Subcutaneous abdominal adipose tissue (tissue), 5 donors: Measurements from ENCODE around the gene UNC5B.
"Not testable (repeated sequence)": the region's sequence is repeated elsewhere in the genome, so short reads cannot be mapped to it uniquely, and the experiment has no call there.

ENCODE experiments used
- H3K27ac ChIP-seq: one replicate; pipeline ENCODE4 v1.7.0; 2013; ENCODE audit warnings: low read depth, mild to moderate bottlenecking, inconsistent platforms, low read length, moderate library complexity
- H3K27me3 ChIP-seq, 5 donors: one replicate each; pipeline ENCODE4 v1.7.0; 2013; ENCODE audit warnings: low read length in 5 of 5, inconsistent platforms in 1 of 5; ENCODE audit not compliant: control insufficient read depth in 5 of 5, insufficient read depth in 4 of 5
- H3K36me3 ChIP-seq, 5 donors: one replicate each; pipeline ENCODE4 v1.7.0; 2013; ENCODE audit warnings: low read length in 5 of 5; ENCODE audit not compliant: control insufficient read depth in 5 of 5, insufficient read depth in 5 of 5
- H3K4me1 ChIP-seq, 5 donors: one replicate each; pipeline ENCODE4 v1.7.0; 2013; ENCODE audit warnings: low read length in 5 of 5, mild to moderate bottlenecking in 3 of 5, moderate library complexity in 1 of 5; ENCODE audit not compliant: control insufficient read depth in 5 of 5, insufficient read depth in 5 of 5
- H3K4me3 ChIP-seq, 5 donors: one replicate each; pipeline ENCODE4 v1.7.0; 2013; ENCODE audit warnings: low read length in 5 of 5, low read depth in 1 of 5
- H3K9ac ChIP-seq, 5 donors: one replicate each; pipeline ENCODE4 v1.7.0; 2013; ENCODE audit warnings: low read length in 5 of 5, mild to moderate bottlenecking in 4 of 5, moderate library complexity in 3 of 5
- H3K9me3 ChIP-seq, 5 donors: one replicate each; pipeline ENCODE4 v1.7.0; 2013; ENCODE audit warnings: low read length in 5 of 5; ENCODE audit not compliant: control insufficient read depth in 5 of 5
- donor health status: healthy.
- donor health status: healthy.
- donor health status: healthy.
- donor health status: healthy.
- donor health status: healthy.

UNC5B gene

GRCh38 chr10:71270301-71271220, 58.2 kb downstream of the UNC5B start:
- H3K4me1 ChIP-seq, result peaks cover 0 to 42% (median 12%) of the 10 kb centered on the region in 5 donors
- no peak overlapping the region for H3K4me3 ChIP-seq
- no peaks in the 10 kb centered on the region for H3K36me3 ChIP-seq
- no peak overlapping the region for H3K9ac ChIP-seq
- no peaks in the 10 kb centered on the region for H3K9me3 ChIP-seq
- H3K27me3 ChIP-seq, result peaks cover 0 to 5% (median 0%) of the 10 kb centered on the region in 5 donors
- no peak overlapping the region for H3K27ac ChIP-seq

- Histone ChIP-seq H3K9ac (no peak overlapping the region), H3K4me3 (no peak overlapping the region), H3K36me3 (no peaks in the 10 kb centered on the region), H3K4me1 (peaks cover 0 to 34% (median 6%) of the 10 kb centered on the region in 5 donors), H3K27me3 (peaks cover 0 to 5% (median 0%) of the 10 kb centered on the region in 5 donors), H3K27ac (no peak overlapping the region), H3K9me3 (no peaks in the 10 kb centered on the region)
Measured at GRCh38 chr10:71271662-71272055, 59.3 kb downstream of the UNC5B start.

- Histone ChIP-seq H3K4me1 (peaks cover 0 to 34% (median 6%) of the 10 kb centered on the region in 5 donors), H3K27me3 (peaks cover 0 to 5% (median 0%) of the 10 kb centered on the region in 5 donors), H3K4me3 (no peak overlapping the region), H3K27ac (no peak overlapping the region), H3K9ac (no peak overlapping the region), H3K36me3 (no peaks in the 10 kb centered on the region), H3K9me3 (no peaks in the 10 kb centered on the region)
Measured at GRCh38 chr10:71272056-71272771, 59.8 kb downstream of the UNC5B start.

- not testable (repeated sequence) for H3K36me3 ChIP-seq
- peaks cover 0 to 34% (median 6%) of the 10 kb centered on the region in 5 donors for H3K4me1 ChIP-seq
Measured at GRCh38 chr10:71272974-71273373, 60.6 kb downstream of the UNC5B start.

GRCh38 chr10:71273506-71273905, 61.1 kb downstream of the UNC5B start:
- Histone ChIP-seq H3K27ac (no peak overlapping the region), H3K9me3 (no peaks in the 10 kb centered on the region)

More at GRCh38 chr10:71272974-71273373, 60.6 kb downstream of the UNC5B start:
- H3K9me3 ChIP-seq, H3K27me3 ChIP-seq, H3K27ac ChIP-seq, H3K4me3 ChIP-seq, H3K9ac ChIP-seq: not testable (repeated sequence)

GRCh38 chr10:71274901-71275796, 62.8 kb downstream of the UNC5B start:
- Histone ChIP-seq H3K27ac (no peak overlapping the region), H3K36me3 (no peaks in the 10 kb centered on the region), H3K27me3 (peaks cover 0 to 3% (median 0%) of the 10 kb centered on the region in 5 donors), H3K4me1 (peaks cover 0 to 34% (median 6%) of the 10 kb centered on the region in 5 donors), H3K9ac (peak overlapping the region in 1 of 5 donors; percentile 22), H3K4me3 (no peak overlapping the region), H3K9me3 (no peaks in the 10 kb centered on the region)

More at GRCh38 chr10:71273506-71273905, 61.1 kb downstream of the UNC5B start:
- Histone ChIP-seq H3K9ac (no peak overlapping the region), H3K36me3 (no peaks in the 10 kb centered on the region), H3K27me3 (peaks cover 0 to 3% (median 0%) of the 10 kb centered on the region in 5 donors), H3K4me1 (peaks cover 0 to 34% (median 6%) of the 10 kb centered on the region in 5 donors), H3K4me3 (no peak overlapping the region)

- Histone ChIP-seq H3K27me3 (peaks cover 0 to 3% (median 0%) of the 10 kb centered on the region in 5 donors), H3K27ac (no peak overlapping the region), H3K4me1 (peaks cover 0 to 23% (median 5%) of the 10 kb centered on the region in 5 donors), H3K36me3 (no peaks in the 10 kb centered on the region), H3K9ac (no peak overlapping the region), H3K4me3 (no peak overlapping the region), H3K9me3 (no peaks in the 10 kb centered on the region)
Measured at GRCh38 chr10:71276873-71277272, 64.5 kb downstream of the UNC5B start.

- Histone ChIP-seq H3K4me1 (peaks cover 0 to 14% (median 5%) of the 10 kb centered on the region in 5 donors), H3K36me3 (no peaks in the 10 kb centered on the region), H3K27ac (no peak overlapping the region), H3K9me3 (no peaks in the 10 kb centered on the region), H3K4me3 (no peak overlapping the region), H3K9ac (no peak overlapping the region), H3K27me3 (peaks cover 0 to 3% (median 0%) of the 10 kb centered on the region in 5 donors)
Measured at GRCh38 chr10:71277914-71278665, 65.7 kb downstream of the UNC5B start.
